Measurements from ENCODE around the gene AMMECR1.
"Not testable (repeated sequence)": the region's sequence is repeated elsewhere in the genome, so short reads cannot be mapped to it uniquely, and the experiment has no call there.

The AMMECR1 gene

GRCh38 chrX:110317820-110318663 is at the start of gene AMMECR1:
AMMECR1 (minus strand) TSS chrX:110318085; CDS start chrX:110318071, 14 bp downstream.
- DNase-seq: peak; percentile 4

- no peak for DNase-seq
Measured at GRCh38 chrX:110363244-110363643, 45.4 kb upstream of the AMMECR1 start.

- no peak for DNase-seq
Measured at GRCh38 chrX:110359273-110359672, 41.4 kb upstream of the AMMECR1 start.

- no peak for DNase-seq
Measured at GRCh38 chrX:110358548-110358947, 40.7 kb upstream of the AMMECR1 start, which contains the start of gene RTL9. RTL9 (plus strand) TSS chrX:110358848; CDS start chrX:110450618, 91,770 bp downstream.

- no peak for DNase-seq
Measured at GRCh38 chrX:110346681-110347080, 28.8 kb upstream of the AMMECR1 start.

- no peak for DNase-seq
Measured at GRCh38 chrX:110341189-110342035, 23.5 kb upstream of the AMMECR1 start.

- no peak for DNase-seq
Measured at GRCh38 chrX:110338935-110339334, 21.1 kb upstream of the AMMECR1 start.

- not testable (repeated sequence) for DNase-seq
Measured at GRCh38 chrX:110333458-110333857, 15.6 kb upstream of the AMMECR1 start.

GRCh38 chrX:110331444-110332030 is 13.7 kb upstream of the AMMECR1 start:
- DNase-seq: no peak

- not testable (repeated sequence) for DNase-seq
Measured at GRCh38 chrX:110328613-110329012, 10.7 kb upstream of the AMMECR1 start.

- no peak for DNase-seq
Measured at GRCh38 chrX:110327336-110327735, 9.5 kb upstream of the AMMECR1 start.

- no peak for DNase-seq
Measured at GRCh38 chrX:110326712-110327111, 8.8 kb upstream of the AMMECR1 start.

- no peak for DNase-seq
Measured at GRCh38 chrX:110322603-110323002, 4.7 kb upstream of the AMMECR1 start.

GRCh38 chrX:110321670-110322069 is 3.8 kb upstream of the AMMECR1 start:
- DNase-seq: no peak

- DNase-seq: no peak
Measured at GRCh38 chrX:110321081-110321480, 3.2 kb upstream of the AMMECR1 start.

- DNase-seq: no peak
Measured at GRCh38 chrX:110320381-110320987, 2.6 kb upstream of the AMMECR1 start.

GRCh38 chrX:110318664-110318968 is 731 bp upstream of the AMMECR1 start:
- DNase-seq: no peak

- DNase-seq: peak; percentile 4
Measured at GRCh38 chrX:110317061-110317819, 645 bp downstream of the AMMECR1 start.

- no peak for DNase-seq
Measured at GRCh38 chrX:110316351-110317060, 1.4 kb downstream of the AMMECR1 start.

GRCh38 chrX:110315551-110315950 is 2.3 kb downstream of the AMMECR1 start:
- DNase-seq: no peak

GRCh38 chrX:110311437-110312230 is 6.3 kb downstream of the AMMECR1 start:
- no peak for DNase-seq
